HG02973 (cell line): ENCODE data around the gene DNTTIP2.
"Not testable (repeated sequence)": the region's sequence is repeated elsewhere in the genome, so short reads cannot be mapped to it uniquely, and the experiment has no call there.

ENCODE experiments used
- ATAC-seq: cut with Tn5 transposase; IDR thresholded peaks from one replicate; pipeline ENCODE4 v1.9.1; 2021; ENCODE audit warnings: moderate library complexity; ENCODE audit not compliant: unreplicated experiment

The DNTTIP2 gene

GRCh38 chr1:93878501-93878888 is 511 bp downstream of the DNTTIP2 start:
- peak; percentile 65 for ATAC-seq

- no peak for ATAC-seq
Measured at GRCh38 chr1:93877529-93877928, 1.5 kb downstream of the DNTTIP2 start.

GRCh38 chr1:93876244-93876643 is 2.8 kb downstream of the DNTTIP2 start:
- no peak for ATAC-seq

- no peak for ATAC-seq
Measured at GRCh38 chr1:93874025-93874651, 4.9 kb downstream of the DNTTIP2 start.

DNA sequence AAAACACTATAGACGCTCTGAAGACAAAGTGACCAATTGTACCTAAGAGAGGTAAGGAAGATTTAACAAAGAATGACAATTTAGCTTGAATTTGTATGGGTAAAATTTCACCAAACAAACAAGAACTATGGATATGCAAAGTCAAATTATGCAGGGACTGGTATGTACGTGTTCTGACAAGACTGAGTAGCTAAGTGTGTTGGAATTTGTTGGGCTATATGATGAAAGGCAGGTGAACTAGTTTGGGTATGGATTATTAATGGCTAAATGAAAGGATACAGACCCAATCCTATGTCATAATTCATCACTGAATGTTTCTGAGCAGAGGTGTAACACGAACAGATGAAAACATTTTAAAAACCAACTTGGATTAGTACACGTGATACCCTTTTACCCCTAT is 7.6 kb downstream of the DNTTIP2 start:
- ATAC-seq = no peak

- no peak for ATAC-seq
Measured at GRCh38 chr1:93869653-93870052, 9.4 kb downstream of the DNTTIP2 start.

GRCh38 chr1:93868492-93868891 is 10.5 kb downstream of the DNTTIP2 start:
- ATAC-seq = not testable (repeated sequence)

DNA sequence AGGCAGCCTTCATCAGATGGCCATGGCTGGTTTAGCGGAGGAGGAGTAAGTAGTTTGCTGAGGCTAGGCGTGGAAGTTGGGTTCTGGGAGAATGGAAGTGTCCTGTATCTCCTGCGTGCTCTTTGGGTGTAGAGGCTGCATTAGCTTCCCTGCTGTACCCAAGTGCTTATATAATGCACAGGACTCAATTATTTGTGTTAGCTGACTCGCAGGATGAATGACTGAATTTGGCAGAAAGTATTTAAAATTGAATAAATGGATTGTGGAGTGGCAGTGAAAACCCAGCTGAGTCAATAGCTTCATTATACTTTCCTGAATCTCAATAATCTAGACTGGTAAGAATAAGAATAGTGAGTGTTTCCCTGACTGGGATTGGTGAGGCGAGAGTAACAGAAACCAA is 13.8 kb downstream of the DNTTIP2 start:
- no peak for ATAC-seq

- ATAC-seq = no peak
Measured at GRCh38 chr1:93864175-93864574, 14.8 kb downstream of the DNTTIP2 start.

DNA sequence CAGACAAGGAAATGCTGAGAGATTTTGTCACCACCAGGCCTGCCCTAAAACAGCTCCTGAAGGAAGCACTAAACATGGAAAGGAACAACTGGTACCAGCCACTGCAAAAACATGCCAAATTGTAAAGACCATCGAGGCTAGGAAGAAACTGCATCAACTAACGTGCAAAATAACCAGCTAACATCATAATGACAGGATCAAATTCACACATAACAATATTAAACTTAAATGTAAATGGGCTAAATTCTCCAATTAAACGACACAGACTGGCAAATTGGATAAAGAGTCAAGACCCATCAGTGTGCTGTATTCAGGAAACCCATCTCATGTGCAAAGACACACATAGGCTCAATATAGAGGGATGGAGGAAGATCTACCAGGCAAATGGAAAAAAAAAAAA is 21.4 kb downstream of the DNTTIP2 start:
- not testable (repeated sequence) for ATAC-seq

DNA sequence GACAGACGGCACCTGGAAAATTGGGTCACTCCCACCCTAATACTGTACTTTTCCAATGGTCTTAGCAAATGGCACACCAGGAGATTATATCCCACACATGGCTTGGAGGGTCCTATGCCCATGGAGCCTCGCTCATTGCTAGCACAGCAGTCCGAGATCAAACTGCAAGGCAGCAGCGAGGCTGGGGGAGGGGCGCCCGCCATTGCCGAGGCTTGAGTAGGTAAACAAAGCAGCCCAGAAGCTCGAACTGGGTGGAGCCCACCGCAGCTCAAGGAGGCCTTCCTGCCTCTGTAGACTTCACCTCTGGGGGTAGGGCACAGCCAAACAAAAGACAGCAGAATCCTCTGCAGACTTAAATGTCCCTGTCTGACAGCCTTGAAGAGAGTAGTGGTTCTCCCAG is 23.0 kb downstream of the DNTTIP2 start:
- not testable (repeated sequence) for ATAC-seq

- ATAC-seq = no peak
Measured at GRCh38 chr1:93853940-93854339, 25.1 kb downstream of the DNTTIP2 start.

GRCh38 chr1:93851878-93852277 is 27.1 kb downstream of the DNTTIP2 start:
- ATAC-seq = no peak

GRCh38 chr1:93851327-93851712 is 27.7 kb downstream of the DNTTIP2 start:
- no peak for ATAC-seq

GRCh38 chr1:93850687-93851326 is 28.2 kb downstream of the DNTTIP2 start:
- not testable (repeated sequence) for ATAC-seq

DNA sequence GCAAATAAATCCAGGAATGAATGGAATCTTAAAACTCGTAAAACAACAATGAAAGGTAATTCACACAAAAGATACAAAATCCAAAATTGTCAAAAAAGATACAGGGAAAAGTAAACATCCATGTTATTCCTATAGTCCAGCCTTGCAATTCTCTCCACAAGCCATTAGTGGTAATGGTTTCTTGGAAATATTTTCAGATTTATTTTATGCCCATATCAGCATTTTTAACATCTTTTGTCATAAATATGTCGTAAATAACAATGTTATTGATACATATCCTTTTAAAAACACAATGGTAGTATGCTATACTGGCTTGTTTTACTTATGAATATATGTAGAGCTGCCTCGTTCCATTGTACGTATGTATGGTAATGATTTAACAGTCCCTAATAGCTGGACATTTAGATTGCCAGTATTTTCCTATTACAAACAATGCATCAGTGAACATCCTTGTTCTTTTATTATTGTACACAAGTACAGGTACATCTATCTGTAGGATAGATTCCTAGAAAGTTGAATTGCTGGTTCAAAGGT is 30.6 kb downstream of the DNTTIP2 start:
- ATAC-seq = no peak

DNA sequence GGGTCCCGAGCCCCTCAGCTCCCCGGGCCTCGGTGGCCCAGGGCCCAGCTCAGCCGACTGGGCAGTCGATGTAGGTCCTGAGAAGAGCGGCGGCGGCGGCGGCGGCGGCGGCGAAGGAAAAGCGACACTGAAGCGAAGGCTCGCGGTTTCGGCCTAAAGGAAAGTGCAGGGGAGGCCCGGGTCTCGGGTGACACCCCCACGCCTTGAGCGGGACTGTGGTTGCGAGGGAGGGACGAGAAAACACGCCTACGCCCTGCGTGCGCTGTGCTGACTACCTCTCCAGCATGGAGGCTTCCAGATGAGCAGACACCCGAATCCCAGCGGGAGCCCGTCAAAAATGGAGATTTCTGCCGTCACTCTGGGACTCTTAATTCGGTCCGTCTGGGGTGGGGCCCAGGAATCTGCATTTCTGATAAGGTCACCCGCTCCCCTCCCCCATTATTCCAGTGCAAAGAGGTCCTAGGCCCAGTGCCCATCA is 31.2 kb downstream of the DNTTIP2 start:
- ATAC-seq = peak; percentile 12

- peak; percentile 77 for ATAC-seq
Measured at GRCh38 chr1:93846992-93847810, 31.8 kb downstream of the DNTTIP2 start.

DNA sequence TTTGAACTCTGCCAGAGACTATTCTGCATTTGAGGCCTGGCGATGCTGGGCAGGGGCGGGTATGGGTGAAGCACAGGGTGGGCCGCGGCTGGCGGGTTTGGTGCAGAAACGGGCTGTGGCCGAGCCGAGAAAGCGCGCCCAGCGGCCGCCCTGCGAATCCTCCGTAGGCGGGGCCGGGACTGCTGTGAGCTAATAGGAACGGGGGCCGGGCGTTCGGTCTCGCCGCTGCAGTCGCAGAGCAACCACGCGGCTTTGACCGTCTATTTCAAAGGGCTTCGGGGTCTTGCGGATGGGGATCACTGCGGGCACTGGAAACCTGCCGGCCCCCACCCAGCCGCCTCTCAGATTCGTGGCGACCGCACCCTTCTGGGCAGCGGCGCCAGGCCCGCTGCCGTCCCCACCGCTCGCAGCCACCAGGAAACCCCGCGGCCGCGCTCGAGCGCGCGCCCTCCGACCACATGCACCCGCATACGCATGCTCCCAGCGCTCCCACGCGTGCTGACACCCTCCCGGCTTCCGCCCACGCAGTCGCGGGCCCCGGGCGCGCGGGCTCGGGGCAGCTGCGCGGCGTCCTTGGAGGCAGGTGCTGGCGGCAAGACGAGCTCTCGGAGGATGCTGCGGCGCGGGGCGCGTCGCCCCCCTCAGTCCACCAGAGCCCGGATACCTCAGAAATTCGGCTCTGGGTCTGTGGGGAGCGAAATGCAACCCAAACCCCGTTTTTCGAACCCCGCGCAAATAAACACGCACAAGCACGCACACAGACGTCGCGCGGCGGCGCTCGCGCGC is 32.6 kb downstream of the DNTTIP2 start:
- peak; percentile 51 for ATAC-seq

GRCh38 chr1:93845538-93846205 is 33.3 kb downstream of the DNTTIP2 start:
- ATAC-seq = peak; percentile 4
